Lung (tissue), 12 donors: Measurements from ENCODE around the gene ZBTB2. TPM values are rescaled to one million over a fixed set of nuclear protein-coding genes. Genes with fewer than 3 reads are reported as not detected.

ENCODE experiments used
- ATAC-seq: fragments of 200-7000 bp; cut with Tn5 transposase; one replicate; pipeline ENCODE4 v1.9.1; 2020; ENCODE audit warnings: moderate number of reproducible peaks; ENCODE audit not compliant: insufficient read depth, low FRiP score
- DNase-seq, 3 donors: peaks; one replicate each; pipeline ENCODE4 v3.0.0-alpha.2; 2013 to 2017
- H3K27ac ChIP-seq, 2 donors: one replicate each; pipeline ENCODE4 v1.5.1; 2013; ENCODE audit warnings: mild to moderate bottlenecking in 2 of 2, moderate library complexity in 2 of 2, control low read depth in 1 of 2, inconsistent platforms in 1 of 2, low read depth in 1 of 2, low read length in 1 of 2
- H3K27me3 ChIP-seq, 3 donors: one replicate each; pipeline ENCODE4 v1.5.1; 2013; ENCODE audit warnings: low read length in 2 of 3; ENCODE audit not compliant: control insufficient read depth in 3 of 3, insufficient read depth in 3 of 3
- H3K36me3 ChIP-seq, 4 donors: one replicate each; pipeline ENCODE4 v1.5.1; 2013; ENCODE audit warnings: low read length in 4 of 4, mild to moderate bottlenecking in 1 of 4, moderate library complexity in 1 of 4; ENCODE audit not compliant: control insufficient read depth in 4 of 4, insufficient read depth in 4 of 4
- H3K4me1 ChIP-seq, 5 donors: one replicate each; pipeline ENCODE4 v1.5.1; 2013; ENCODE audit warnings: low read length in 5 of 5, mild to moderate bottlenecking in 2 of 5, moderate library complexity in 1 of 5; ENCODE audit not compliant: control insufficient read depth in 5 of 5, insufficient read depth in 5 of 5
- H3K4me3 ChIP-seq: one replicate; pipeline ENCODE4 v1.5.1; 2013; ENCODE audit warnings: mild to moderate bottlenecking, control low read depth, moderate library complexity
- H3K9ac ChIP-seq, 2 donors: one replicate each; pipeline ENCODE4 v1.5.1; 2013; ENCODE audit warnings: low read length in 2 of 2, control low read depth in 1 of 2; ENCODE audit not compliant: insufficient read depth in 1 of 2
- H3K9me3 ChIP-seq, 4 donors: one replicate each; pipeline ENCODE4 v1.5.1; 2013; ENCODE audit warnings: low read length in 3 of 4, mild to moderate bottlenecking in 1 of 4, moderate library complexity in 1 of 4; ENCODE audit not compliant: control insufficient read depth in 4 of 4, insufficient read depth in 3 of 4
- WGBS, 2 donors: extraction: QIAGEN DNeasy Blood & Tissue Kit; methylation state at CpG; one replicate each; pipeline ENCODE4 v1.1.7; 2013; 5-methylcytosine and 5-hydroxymethylcytosine counted together
- polyA plus RNA-seq, 2 donors: library from polyadenylated mRNA; stranded (reverse); fragments of 200-250 nt; gene quantifications; one replicate each; pipeline ENCODE4 v1.2.1, GENCODE V29; 2013
- total RNA-seq, 2 donors: library from RNA; depleted of rRNA in 1 of 2; stranded (reverse); fragments of >200 nt in 1 of 2; gene quantifications; one replicate each; pipeline ENCODE4 v1.2.1, GENCODE V29; 2014 to 2021
- TF ChIP-seq, protein P1 (sequence below): IDR thresholded peaks from 2 replicates; pipeline ENCODE4 v1.5.1; 2012; ENCODE audit warnings: mild to moderate bottlenecking; ENCODE audit errors: control extremely low read depth, extremely low read depth
- donor health status: control.
- donor health status: control.
- donor health status: Bipolar disorder and iron deficiency.
- donor health status: healthy.
- donor health status: DM: yes; HTN: yes; CAD: no.

The ZBTB2 gene
- total and polyA plus RNA-seq, 4 donors = 8.1 to 13.9 (median 9.8) TPM

- Histone ChIP-seq H3K9me3 (no peaks in the 10 kb centered on the region), H3K4me3 (no peak overlapping the region), H3K4me1 (peaks cover 0 to 29% (median 4%) of the 10 kb centered on the region in 5 donors), H3K36me3 (peaks cover 0 to 6% (median 3%) of the 10 kb centered on the region in 4 donors), H3K27ac (no peak overlapping the region), H3K27me3 (no peaks in the 10 kb centered on the region), H3K9ac (peak overlapping the region in 1 of 2 donors; percentile 32)
- 74 to 83% methylated on average over 6 of the region's 6 CpGs for WGBS, 2 donors
- TF ChIP-seq, protein P1, sequence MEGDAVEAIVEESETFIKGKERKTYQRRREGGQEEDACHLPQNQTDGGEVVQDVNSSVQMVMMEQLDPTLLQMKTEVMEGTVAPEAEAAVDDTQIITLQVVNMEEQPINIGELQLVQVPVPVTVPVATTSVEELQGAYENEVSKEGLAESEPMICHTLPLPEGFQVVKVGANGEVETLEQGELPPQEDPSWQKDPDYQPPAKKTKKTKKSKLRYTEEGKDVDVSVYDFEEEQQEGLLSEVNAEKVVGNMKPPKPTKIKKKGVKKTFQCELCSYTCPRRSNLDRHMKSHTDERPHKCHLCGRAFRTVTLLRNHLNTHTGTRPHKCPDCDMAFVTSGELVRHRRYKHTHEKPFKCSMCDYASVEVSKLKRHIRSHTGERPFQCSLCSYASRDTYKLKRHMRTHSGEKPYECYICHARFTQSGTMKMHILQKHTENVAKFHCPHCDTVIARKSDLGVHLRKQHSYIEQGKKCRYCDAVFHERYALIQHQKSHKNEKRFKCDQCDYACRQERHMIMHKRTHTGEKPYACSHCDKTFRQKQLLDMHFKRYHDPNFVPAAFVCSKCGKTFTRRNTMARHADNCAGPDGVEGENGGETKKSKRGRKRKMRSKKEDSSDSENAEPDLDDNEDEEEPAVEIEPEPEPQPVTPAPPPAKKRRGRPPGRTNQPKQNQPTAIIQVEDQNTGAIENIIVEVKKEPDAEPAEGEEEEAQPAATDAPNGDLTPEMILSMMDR = no peak
- DNase-seq (peak; percentile 55 to 91 (median 89)), ATAC-seq (no peak)
Observed at GRCh38 chr6:151330130-151330696, 61.1 kb downstream of the ZBTB2 start.

DNA sequence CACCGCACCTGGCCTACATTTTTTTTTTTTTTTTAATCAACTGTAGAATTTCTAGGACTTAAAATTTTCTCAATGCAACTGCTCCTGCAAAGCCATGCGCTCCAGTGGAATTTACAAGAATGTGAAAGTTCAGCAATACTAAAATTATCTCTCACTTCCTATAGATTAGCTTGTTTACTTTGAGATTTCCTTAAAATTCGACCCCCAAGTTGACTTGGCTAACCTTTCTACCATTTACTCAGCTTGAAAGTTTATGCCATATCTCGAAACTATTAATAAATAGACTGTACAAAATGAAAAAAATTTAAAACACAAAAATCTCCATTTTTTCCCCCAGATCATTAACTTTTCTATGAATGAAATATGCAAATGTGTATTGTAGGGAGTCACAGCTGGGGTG is 64.3 kb downstream of the ZBTB2 start:
- H3K9ac ChIP-seq = peak overlapping the region in 1 of 2 donors; percentile 43

DNA sequence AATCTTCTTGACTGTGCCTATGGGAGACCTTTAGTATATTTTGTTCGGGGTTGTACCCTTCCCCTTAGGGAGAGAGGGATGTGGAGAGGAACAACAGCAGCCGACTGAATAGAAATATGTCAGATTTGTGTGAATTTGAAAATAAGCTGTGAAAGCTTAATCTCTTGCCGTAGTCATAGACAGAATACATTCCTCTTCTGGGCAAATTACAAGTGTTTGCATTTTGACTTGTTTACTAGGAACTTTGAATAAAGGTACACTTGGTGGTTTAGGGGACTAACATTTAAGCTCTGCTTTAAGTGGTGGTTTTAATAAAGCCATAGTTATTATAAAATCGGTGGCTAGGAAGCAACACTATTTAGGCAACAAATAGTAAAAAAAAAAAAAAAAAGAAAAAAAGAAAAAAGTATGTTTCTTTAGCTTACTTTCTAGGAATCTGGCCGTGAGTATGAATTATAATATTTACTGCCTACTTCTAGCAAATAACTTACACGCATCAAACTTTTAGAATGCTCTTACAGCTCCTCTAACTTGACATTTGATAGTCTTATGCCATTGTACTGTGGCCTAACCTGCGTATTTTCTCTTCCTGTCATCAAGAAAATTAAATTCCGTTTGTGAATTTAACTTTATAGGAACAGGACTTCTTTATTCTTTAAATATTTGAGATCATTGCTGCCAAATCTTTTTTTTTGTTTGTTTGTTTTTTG is 65.1 kb downstream of the ZBTB2 start:
- WGBS, 2 donors = 43 to 62% methylated on average over 8 of the region's 8 CpGs
- Histone ChIP-seq H3K4me3 (no peak overlapping the region), H3K36me3 (no peaks in the 10 kb centered on the region), H3K4me1 (peaks cover 0 to 43% (median 9%) of the 10 kb centered on the region in 5 donors), H3K27me3 (no peaks in the 10 kb centered on the region), H3K9ac (peak overlapping the region; percentile 42 to 97), H3K9me3 (no peaks in the 10 kb centered on the region), H3K27ac (peak overlapping the region; percentile 22 to 30)
- TF ChIP-seq, protein P1 = no peak
- DNase-seq = peak in 2 of 3 donors; percentile 44 to 73
- ATAC-seq = no peak

More for the DNA sequence above, 64.3 kb downstream of the ZBTB2 start:
- TF ChIP-seq, protein P1 = no peak
- peak in 2 of 3 donors; percentile 81 to 86 for DNase-seq
- 64 to 77% methylated on average over 4 of the region's 4 CpGs for WGBS, 2 donors
- H3K4me1 ChIP-seq = peaks cover 0 to 43% (median 9%) of the 10 kb centered on the region in 5 donors
- no peak for ATAC-seq
- H3K36me3 ChIP-seq = peaks cover 0 to under 1% (median 0%) of the 10 kb centered on the region in 4 donors
- no peaks in the 10 kb centered on the region for H3K9me3 ChIP-seq
- H3K27ac ChIP-seq = no peak overlapping the region
- H3K4me3 ChIP-seq = no peak overlapping the region
- no peaks in the 10 kb centered on the region for H3K27me3 ChIP-seq
